ENCODE measurements around the gene KCTD7. TPM values are rescaled to one million over a fixed set of nuclear protein-coding genes. Genes with fewer than 3 reads are reported as not detected.
"Not testable (repeated sequence)": the region's sequence is repeated elsewhere in the genome, so short reads cannot be mapped to it uniquely, and the experiment has no call there.

Gene KCTD7
- total and polyA plus RNA-seq, 9 donors = 13.4 to 28.5 (median 22.0) TPM

- no peaks in the 10 kb centered on the region for H3K36me3 ChIP-seq
- no peak overlapping the region for H3K27ac ChIP-seq
- H3K4me1 ChIP-seq (ENCODE audit: insufficient read depth) = no peaks in the 10 kb centered on the region
- TF ChIP-seq POLR2A (IDR thresholded peaks at IDR 0.05) (no peak), EP300 (IDR thresholded peaks at IDR 0.05) (no peak), CTCF (IDR thresholded peaks at IDR 0.05) (no peak)
- WGBS, 3 donors = 79 to 90% (median 89%) methylated on average over 3 of the region's 3 CpGs
- intact Hi-C loops (cut with DNase I) = no loop called here
- H3K9me3 ChIP-seq = no peaks in the 10 kb centered on the region
- no peak for DNase-seq
- no peak overlapping the region for H3K4me3 ChIP-seq
- no peaks in the 10 kb centered on the region for H3K27me3 ChIP-seq
These were observed 26.5 kb upstream of the KCTD7 start for GRCh38 chr7:66602159-66602558.

GRCh38 chr7:66604198-66604597 lies 24.5 kb upstream of the KCTD7 start:
- TF ChIP-seq EP300 (IDR thresholded peaks at IDR 0.05) (no peak), POLR2A (IDR thresholded peaks at IDR 0.05) (no peak), CTCF (IDR thresholded peaks at IDR 0.05) (no peak)
- Histone ChIP-seq H3K4me1 (ENCODE audit: insufficient read depth) (no peaks in the 10 kb centered on the region), H3K36me3 (no peaks in the 10 kb centered on the region), H3K4me3 (no peak overlapping the region), H3K9me3 (no peaks in the 10 kb centered on the region), H3K27me3 (no peaks in the 10 kb centered on the region), H3K27ac (no peak overlapping the region)
- no peak for DNase-seq
- intact Hi-C loops (cut with DNase I) = no loop called here
- WGBS, 3 donors = 89 to 90% (median 90%) methylated on average over 1 of the region's 1 CpG

- H3K4me3 ChIP-seq; H3K4me1 ChIP-seq (ENCODE audit: insufficient read depth); H3K27ac ChIP-seq; H3K9me3 ChIP-seq; H3K36me3 ChIP-seq; intact Hi-C loops (cut with DNase I); DNase-seq; H3K27me3 ChIP-seq: not testable (repeated sequence)
- 89 to 94% (median 90%) methylated on average over 34 of the region's 34 CpGs for WGBS, 3 donors
These were observed 22.0 kb upstream of the KCTD7 start for GRCh38 chr7:66606540-66607291.

- no peaks in the 10 kb centered on the region for H3K9me3 ChIP-seq
- TF ChIP-seq EP300 (IDR thresholded peaks at IDR 0.05) = no peak
- TF ChIP-seq POLR2A (IDR thresholded peaks at IDR 0.05) = no peak
- no peak for TF ChIP-seq CTCF (IDR thresholded peaks at IDR 0.05)
- 38 to 57% (median 45%) methylated on average over 3 of the region's 3 CpGs for WGBS, 3 donors
- DNase-seq = no peak
- no peak overlapping the region for H3K27ac ChIP-seq
- intact Hi-C loops (cut with DNase I) = no loop called here
- no peaks in the 10 kb centered on the region for H3K27me3 ChIP-seq
- no peaks in the 10 kb centered on the region for H3K36me3 ChIP-seq
- no peaks in the 10 kb centered on the region for H3K4me1 ChIP-seq (ENCODE audit: insufficient read depth)
- no peak overlapping the region for H3K4me3 ChIP-seq
These were observed 19.5 kb upstream of the KCTD7 start for GRCh38 chr7:66609176-66609575.

GRCh38 chr7:66614596-66614995 lies 14.1 kb upstream of the KCTD7 start:
- not testable (repeated sequence) for DNase-seq

More at GRCh38 chr7:66614596-66614995, 14.1 kb upstream of the KCTD7 start:
- intact Hi-C loops (cut with DNase I); H3K4me3 ChIP-seq; H3K36me3 ChIP-seq; H3K27me3 ChIP-seq; H3K9me3 ChIP-seq; H3K4me1 ChIP-seq (ENCODE audit: insufficient read depth); H3K27ac ChIP-seq: not testable (repeated sequence)
- 94 to 98% (median 96%) methylated on average over 18 to 33 of the region's 33 CpGs for WGBS, 3 donors
